Neuronal stem cell (in vitro differentiated cells): ENCODE measurements around the gene TDRD9.

Experiments used
- DNase-seq: peaks from one replicate; pipeline ENCODE4 v3.0.0-alpha.2; 2013; ENCODE audit warnings: low spot score
- H2AFZ ChIP-seq: one replicate; pipeline ENCODE4 v1.6.1; 2013; ENCODE audit warnings: mild to moderate bottlenecking, low read length, inconsistent platforms
- H2AK5ac ChIP-seq: 2 replicates; pipeline ENCODE4 v1.6.1; 2013; ENCODE audit warnings: low read depth, mild to moderate bottlenecking, inconsistent platforms, low read length, moderate library complexity, mixed read lengths
- H2BK120ac ChIP-seq: 2 replicates; pipeline ENCODE4 v1.6.1; 2013; ENCODE audit warnings: low read depth, mild to moderate bottlenecking, inconsistent platforms, low read length, moderate library complexity, mixed read lengths
- H2BK12ac ChIP-seq: one replicate; pipeline ENCODE4 v1.6.1; 2013; ENCODE audit warnings: low read length, inconsistent platforms
- H2BK15ac ChIP-seq: 2 replicates; pipeline ENCODE4 v1.6.1; 2013; ENCODE audit warnings: mild to moderate bottlenecking, low read length, inconsistent platforms, mixed read lengths
- H2BK5ac ChIP-seq: one replicate; pipeline ENCODE4 v1.6.1; 2013; ENCODE audit warnings: inconsistent platforms, mild to moderate bottlenecking, low read length, moderate library complexity
- H3K14ac ChIP-seq: one replicate; pipeline ENCODE4 v1.6.1; 2013; ENCODE audit warnings: low read length, inconsistent platforms
- H3K18ac ChIP-seq: 2 replicates; pipeline ENCODE4 v1.6.1; 2013; ENCODE audit warnings: low read length, inconsistent platforms
- H3K23ac ChIP-seq: 2 replicates; pipeline ENCODE4 v1.6.1; 2013; ENCODE audit warnings: low read depth, mild to moderate bottlenecking, mixed read lengths, low read length, inconsistent platforms; ENCODE audit not compliant: poor library complexity
- H3K27ac ChIP-seq: replicated peaks from 3 replicates; pipeline ENCODE4 v1.5.1; 2013; ENCODE audit warnings: low read length, inconsistent platforms
- H3K27me3 ChIP-seq, 3 experiments: 2 replicates each; pipeline ENCODE4 v1.6.1; 2013; ENCODE audit warnings: low read length in 3 of 3, mild to moderate bottlenecking in 2 of 3, inconsistent platforms in 1 of 3, low read depth in 1 of 3, mixed read lengths in 1 of 3, moderate library complexity in 1 of 3; ENCODE audit not compliant: control insufficient read depth in 3 of 3, insufficient read depth in 3 of 3
- H3K36me3 ChIP-seq, 2 donors: replicated peaks in 1 of 2; 2 replicates each; pipeline ENCODE4 v1.6.1; 2013; ENCODE audit warnings: low read length in 2 of 2; ENCODE audit not compliant: control insufficient read depth in 2 of 2, insufficient read depth in 2 of 2
- H3K4ac ChIP-seq: 2 replicates; pipeline ENCODE4 v1.6.1; 2013; ENCODE audit warnings: inconsistent platforms, mild to moderate bottlenecking, low read length, moderate library complexity
- H3K4me1 ChIP-seq, 2 donors: 1 replicate in 1 of 2; 2 replicates in 1 of 2; pipeline ENCODE4 v1.6.1; 2013; ENCODE audit warnings: low read length in 2 of 2, low read depth in 1 of 2; ENCODE audit not compliant: control insufficient read depth in 2 of 2, insufficient read depth in 1 of 2
- H3K4me2 ChIP-seq: one replicate; pipeline ENCODE4 v1.6.1; 2013; ENCODE audit warnings: mild to moderate bottlenecking, low read length, inconsistent platforms; ENCODE audit not compliant: insufficient read depth, poor library complexity, severe bottlenecking
- H3K4me3 ChIP-seq, 2 donors: 2 replicates each; pipeline ENCODE4 v1.5.1; 2013; ENCODE audit warnings: low read length in 2 of 2, mild to moderate bottlenecking in 2 of 2, inconsistent platforms in 1 of 2, moderate library complexity in 1 of 2
- H3K79me1 ChIP-seq: one replicate; pipeline ENCODE4 v1.6.1; 2013; ENCODE audit warnings: low read depth, mild to moderate bottlenecking, inconsistent platforms, low read length, moderate library complexity
- H3K9ac ChIP-seq: one replicate; pipeline ENCODE4 v1.6.1; 2013; ENCODE audit warnings: mild to moderate bottlenecking, low read depth, low read length, inconsistent platforms; ENCODE audit not compliant: poor library complexity
- H3K9me3 ChIP-seq, 2 donors: replicated peaks in 1 of 2; 2 replicates each; pipeline versions ENCODE3 to v1.6.1; 2013; ENCODE audit warnings: low read length in 2 of 2, mild to moderate bottlenecking in 2 of 2, inconsistent platforms in 1 of 2, low read depth in 1 of 2, mixed read lengths in 1 of 2, moderate library complexity in 1 of 2; ENCODE audit not compliant: control insufficient read depth in 2 of 2, insufficient read depth in 1 of 2
- H4K8ac ChIP-seq: one replicate; pipeline ENCODE4 v1.6.1; 2013; ENCODE audit warnings: low read depth, mild to moderate bottlenecking, inconsistent platforms, low read length, moderate library complexity
- H4K91ac ChIP-seq: one replicate; pipeline ENCODE4 v1.6.1; 2013; ENCODE audit warnings: low read length, low read depth, mild to moderate bottlenecking, inconsistent platforms; ENCODE audit not compliant: poor library complexity
- WGBS, 2 donors: extraction: QIAGEN DNeasy Blood & Tissue Kit; methylation state at CpG; one replicate each; pipeline ENCODE4 v1.1.7; 2013; ENCODE audit warnings: missing lambda C conversion rate in 2 of 2, mixed read lengths in 1 of 2; ENCODE audit not compliant: insufficient read length in 2 of 2, insufficient replicate concordance in 1 of 2; ENCODE audit errors: extremely low coverage in 2 of 2; 5-methylcytosine and 5-hydroxymethylcytosine counted together

TDRD9 gene

GRCh38 chr14:103880348-103881267 lies 47.6 kb upstream of the TDRD9 start:
- DNase-seq, result no peak
- Histone ChIP-seq H3K18ac (peak overlapping the region; percentile 12), H3K27ac (no peak overlapping the region), H3K27me3 (peaks cover 0 to 45% (median 0%) of the 10 kb centered on the region in 3 experiments), H3K4me1 (peaks cover 11 to 17% of the 10 kb centered on the region in 2 donors), H2BK120ac (no peak overlapping the region), H3K4me3 (no peak overlapping the region), H4K91ac (no peak overlapping the region), H3K79me1 (peaks cover 3% of the 10 kb centered on the region), H2BK15ac (peak overlapping the region; percentile 6), H3K4me2 (no peak overlapping the region), H3K14ac (no peak overlapping the region), H2BK5ac (peak overlapping the region; percentile 82), H3K9me3 (peaks cover 0 to 3% of the 10 kb centered on the region in 2 donors), H3K4ac (no peak overlapping the region), H3K36me3 (no peaks in the 10 kb centered on the region), H4K8ac (no peak overlapping the region), H3K23ac (no peak overlapping the region), H2AK5ac (peak overlapping the region; percentile 95), H3K9ac (no peak overlapping the region), H2AFZ (peak overlapping the region; percentile 42), H2BK12ac (no peak overlapping the region)
- WGBS, 2 donors, result no CpG with 5 or more reads among the region's 23 CpGs

GRCh38 chr14:103881268-103882201 lies 46.7 kb upstream of the TDRD9 start:
- H3K4me2 ChIP-seq, result no peak overlapping the region
- H2AFZ ChIP-seq, result peak overlapping the region; percentile 21
- H4K8ac ChIP-seq, result no peak overlapping the region
- peak overlapping the region; percentile 75 for H3K23ac ChIP-seq
- peaks cover 11 to 21% of the 10 kb centered on the region in 2 donors for H3K4me1 ChIP-seq
- peaks cover 3% of the 10 kb centered on the region for H3K79me1 ChIP-seq
- H3K27ac ChIP-seq, result no peak overlapping the region
- no peak for DNase-seq
- H2BK5ac ChIP-seq, result peak overlapping the region; percentile 82
- peak overlapping the region; percentile 98 for H2BK12ac ChIP-seq
- no peak overlapping the region for H3K4me3 ChIP-seq
- no peaks in the 10 kb centered on the region for H3K36me3 ChIP-seq
- WGBS, 2 donors, result no CpG with 5 or more reads among the region's 31 CpGs
- H4K91ac ChIP-seq, result no peak overlapping the region
- no peak overlapping the region for H2BK120ac ChIP-seq
- peaks cover 0 to 3% of the 10 kb centered on the region in 2 donors for H3K9me3 ChIP-seq
- peak overlapping the region; percentile 95 for H2AK5ac ChIP-seq
- H3K27me3 ChIP-seq, result peaks cover 0 to 54% (median 0%) of the 10 kb centered on the region in 3 experiments
- peak overlapping the region; percentile 54 for H3K9ac ChIP-seq
- peak overlapping the region; percentile 90 for H3K4ac ChIP-seq
- peak overlapping the region; percentile 88 for H3K18ac ChIP-seq
- peak overlapping the region; percentile 92 for H3K14ac ChIP-seq
- H2BK15ac ChIP-seq, result peak overlapping the region; percentile 6

- Histone ChIP-seq H3K4ac (peak overlapping the region; percentile 76), H2AFZ (no peak overlapping the region), H2BK12ac (peak overlapping the region; percentile 22), H3K27ac (no peak overlapping the region), H2AK5ac (peak overlapping the region; percentile 74), H3K23ac (peak overlapping the region; percentile 73), H2BK120ac (no peak overlapping the region), H2BK5ac (peak overlapping the region; percentile 39), H3K4me2 (no peak overlapping the region), H3K79me1 (peaks cover 3% of the 10 kb centered on the region), H3K36me3 (no peaks in the 10 kb centered on the region), H3K9me3 (peaks cover 0 to 3% of the 10 kb centered on the region in 2 donors), H3K14ac (peak overlapping the region; percentile 25), H3K4me1 (peaks cover 11 to 24% of the 10 kb centered on the region in 2 donors), H3K4me3 (no peak overlapping the region), H3K9ac (no peak overlapping the region), H4K8ac (no peak overlapping the region), H3K18ac (peak overlapping the region; percentile 57), H2BK15ac (peak overlapping the region; percentile 37), H3K27me3 (peaks cover 0 to 64% (median 0%) of the 10 kb centered on the region in 3 experiments), H4K91ac (no peak overlapping the region)
- no peak for DNase-seq
- no CpG with 5 or more reads among the region's 20 CpGs for WGBS, 2 donors
Measured at GRCh38 chr14:103882503-103883262, 45.6 kb upstream of the TDRD9 start.
